KG1 (cell line): ENCODE measurements around the gene NFYA.

ENCODE experiments used
- DNase-seq: peaks from one replicate; lab custom pipeline; 2025; lab: John Stamatoyannopoulos, UW

NFYA gene

GRCh38 chr6:41047306-41047705 lies 25.5 kb upstream of the NFYA start:
- DNase-seq, result no peak

GRCh38 chr6:41047745-41048732 lies 24.7 kb upstream of the NFYA start:
- DNase-seq, result no peak

- DNase-seq, result no peak
These were observed 23.3 kb upstream of the NFYA start for GRCh38 chr6:41049521-41049920.

- no peak for DNase-seq
These were observed 22.8 kb upstream of the NFYA start for GRCh38 chr6:41049955-41050354.

GRCh38 chr6:41050536-41050935 lies 22.2 kb upstream of the NFYA start:
- no peak for DNase-seq

GRCh38 chr6:41051873-41052272 lies 20.9 kb upstream of the NFYA start:
- no peak for DNase-seq

- DNase-seq, result no peak
These were observed 19.7 kb upstream of the NFYA start, which contains the start of gene APOBEC2 for GRCh38 chr6:41053041-41053440. APOBEC2 (plus strand) TSS chr6:41053202; CDS start chr6:41053348, 146 bp downstream.

GRCh38 chr6:41054511-41054910 lies 18.3 kb upstream of the NFYA start:
- no peak for DNase-seq

GRCh38 chr6:41055149-41055548 lies 17.6 kb upstream of the NFYA start:
- DNase-seq, result no peak

GRCh38 chr6:41056768-41057490 lies 15.8 kb upstream of the NFYA start:
- no peak for DNase-seq

- no peak for DNase-seq
These were observed 14.0 kb upstream of the NFYA start for GRCh38 chr6:41058783-41059181.

GRCh38 chr6:41059556-41059955 lies 13.2 kb upstream of the NFYA start:
- DNase-seq, result no peak

GRCh38 chr6:41061196-41061726 lies 11.5 kb upstream of the NFYA start:
- no peak for DNase-seq

GRCh38 chr6:41062056-41062455 lies 10.7 kb upstream of the NFYA start:
- DNase-seq, result no peak

- no peak for DNase-seq
These were observed 8.9 kb upstream of the NFYA start for GRCh38 chr6:41063884-41064285.

GRCh38 chr6:41064841-41065240 lies 7.9 kb upstream of the NFYA start:
- no peak for DNase-seq

- no peak for DNase-seq
These were observed 7.2 kb upstream of the NFYA start for GRCh38 chr6:41065550-41066026.

GRCh38 chr6:41066867-41067304 lies 5.9 kb upstream of the NFYA start:
- DNase-seq, result peak; percentile 45

- DNase-seq, result peak; percentile 76
These were observed 1.3 kb upstream of the NFYA start for GRCh38 chr6:41071501-41071922.

GRCh38 chr6:41071923-41072835 lies 595 bp upstream of the NFYA start, which contains the start of gene OARD1:
OARD1 (minus strand) TSS chr6:41072356; CDS start chr6:41071634, 722 bp downstream.
- DNase-seq, result peak; percentile 100
